HG03025 (cell line): ENCODE results near the gene ODC1.

Source experiments
- ATAC-seq: cut with Tn5 transposase; IDR thresholded peaks from one replicate; pipeline ENCODE4 v1.9.1; 2021; ENCODE audit warnings: mild to moderate bottlenecking, moderate library complexity; ENCODE audit not compliant: unreplicated experiment, low FRiP score

Gene ODC1

GRCh38 chr2:10404324-10405143 lies 43.6 kb downstream of the ODC1 start:
- ATAC-seq = no peak

GRCh38 chr2:10402653-10403215 lies 45.4 kb downstream of the ODC1 start:
- ATAC-seq = no peak

GRCh38 chr2:10402062-10402585 lies 46.0 kb downstream of the ODC1 start:
- ATAC-seq = no peak

- no peak for ATAC-seq
Observed at GRCh38 chr2:10400978-10401951, 46.9 kb downstream of the ODC1 start.

- ATAC-seq = no peak
Observed at GRCh38 chr2:10400568-10400977, 47.6 kb downstream of the ODC1 start.

GRCh38 chr2:10400002-10400401 lies 48.1 kb downstream of the ODC1 start:
- ATAC-seq = no peak

GRCh38 chr2:10399358-10399757 lies 48.8 kb downstream of the ODC1 start:
- ATAC-seq = no peak

- ATAC-seq = no peak
Observed at GRCh38 chr2:10398496-10398895, 49.6 kb downstream of the ODC1 start.

- ATAC-seq = no peak
Observed at GRCh38 chr2:10397878-10398277, 50.2 kb downstream of the ODC1 start.

GRCh38 chr2:10397297-10397875 lies 50.7 kb downstream of the ODC1 start:
- ATAC-seq = no peak

- ATAC-seq = no peak
Observed at GRCh38 chr2:10396464-10396863, 51.7 kb downstream of the ODC1 start.

GRCh38 chr2:10395893-10396292 lies 52.2 kb downstream of the ODC1 start:
- no peak for ATAC-seq

GRCh38 chr2:10393640-10393982 lies 54.5 kb downstream of the ODC1 start:
- no peak for ATAC-seq

GRCh38 chr2:10392951-10393639 lies 55.0 kb downstream of the ODC1 start:
- ATAC-seq = no peak

GRCh38 chr2:10392548-10392947 lies 55.6 kb downstream of the ODC1 start:
- ATAC-seq = no peak

GRCh38 chr2:10392100-10392499 lies 56.0 kb downstream of the ODC1 start:
- ATAC-seq = no peak

- no peak for ATAC-seq
Observed at GRCh38 chr2:10390369-10390801, 57.7 kb downstream of the ODC1 start.
